Effector CD4-positive, alpha-beta T cell (primary cell): Measurements from ENCODE around the gene CYSRT1.
A peak's percentile ranks its signal among the peaks of the same experiment; 100 is the strongest.
"Not testable (repeated sequence)": the region's sequence is repeated elsewhere in the genome, so short reads cannot be mapped to it uniquely, and the experiment has no call there.

ENCODE experiments used
- DNase-seq: peaks from one replicate; pipeline ENCODE4 v3.0.0-alpha.2; 2020

CYSRT1 gene

DNA sequence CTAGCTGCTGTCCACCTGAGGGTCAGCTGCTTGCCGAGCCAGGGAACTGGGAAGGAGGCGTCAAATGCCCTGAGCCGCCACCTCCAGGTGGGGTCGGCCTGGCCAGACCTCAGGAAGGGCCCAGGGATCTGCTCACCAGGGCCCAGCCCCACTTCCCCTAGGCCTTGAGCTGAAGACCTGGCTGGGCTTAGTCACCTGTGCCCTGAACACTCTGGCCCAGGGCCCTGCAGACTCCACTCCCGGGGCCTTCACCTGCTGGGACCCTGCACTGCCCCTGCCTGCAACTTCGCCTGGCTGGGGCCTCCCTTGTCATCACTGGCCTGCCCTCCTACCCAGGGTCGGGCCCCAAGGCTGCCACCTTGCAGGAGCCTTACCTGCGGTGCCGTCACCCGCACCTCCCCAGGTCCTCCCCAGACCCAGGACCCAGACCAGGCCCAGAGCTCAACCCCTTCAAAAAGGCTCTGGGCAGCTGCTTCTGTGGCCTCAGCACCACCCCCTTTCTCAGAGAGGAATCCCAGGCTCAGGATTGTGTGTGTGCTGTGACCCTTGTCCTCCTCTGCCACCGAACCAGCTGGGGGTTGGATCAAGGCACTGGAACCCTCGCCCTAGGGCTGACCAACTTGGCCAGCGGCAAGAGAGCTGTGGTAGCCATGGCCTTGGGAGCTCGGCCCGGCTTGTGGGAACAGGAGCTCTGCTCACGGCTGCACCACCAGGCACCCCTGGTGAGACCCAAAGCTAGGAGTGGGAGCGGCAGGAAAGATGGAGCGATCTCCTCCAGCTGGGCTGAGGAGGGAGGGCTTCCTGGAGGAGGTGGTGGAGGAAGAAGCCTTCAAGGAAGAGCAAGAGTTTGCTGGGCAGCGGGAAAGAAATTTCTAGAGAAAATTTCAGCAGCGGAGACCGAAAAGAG, 29.0 kb downstream of the CYSRT1 start:
- DNase-seq, result no peak

DNA sequence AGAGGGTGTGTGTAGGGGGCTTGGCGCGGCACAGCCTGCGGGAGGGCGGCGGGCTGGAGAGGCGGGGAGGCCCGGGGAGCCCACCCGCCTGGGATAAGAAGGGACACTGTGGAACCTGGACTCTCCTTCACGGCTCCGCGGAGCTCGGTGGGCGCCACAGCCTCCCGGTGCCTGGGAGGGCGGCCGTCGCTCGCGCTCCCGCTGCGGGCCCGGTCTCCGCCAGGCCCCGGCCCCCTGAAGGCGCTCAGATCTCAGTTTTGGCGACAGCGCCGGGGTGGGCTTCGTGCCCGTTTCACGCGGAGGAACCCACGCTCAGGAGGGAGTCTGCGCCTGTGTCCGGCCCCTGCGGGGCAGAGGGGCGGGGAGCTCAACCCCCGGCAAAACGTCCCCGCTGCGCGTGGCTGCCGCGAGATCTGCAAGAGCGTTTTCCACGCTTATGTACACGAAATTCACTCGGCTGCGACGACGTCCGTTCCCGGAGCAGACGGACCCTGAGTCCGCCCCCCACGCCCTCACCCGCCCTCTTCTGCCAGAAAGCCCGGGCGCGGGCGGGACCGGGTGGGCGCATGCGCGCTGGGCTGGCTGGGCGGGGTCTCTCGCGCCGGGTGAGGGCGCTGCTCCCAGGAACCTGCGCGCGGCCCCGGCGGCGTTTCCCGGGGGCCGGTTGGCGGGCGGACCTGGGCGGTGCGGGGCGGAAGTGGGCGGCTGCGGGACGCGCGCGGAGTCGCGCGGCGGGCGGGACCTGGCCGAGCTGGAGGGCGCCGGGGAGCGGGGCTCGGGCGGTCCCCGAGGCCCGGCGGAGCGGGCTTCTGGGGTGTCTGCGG, 29.9 kb downstream of the CYSRT1 start, which contains the start of gene NELFB:
Gene NELFB, plus strand, starts transcription at position 704 of the 824 bp plus-strand sequence.
- peak; percentile 95 for DNase-seq

DNA sequence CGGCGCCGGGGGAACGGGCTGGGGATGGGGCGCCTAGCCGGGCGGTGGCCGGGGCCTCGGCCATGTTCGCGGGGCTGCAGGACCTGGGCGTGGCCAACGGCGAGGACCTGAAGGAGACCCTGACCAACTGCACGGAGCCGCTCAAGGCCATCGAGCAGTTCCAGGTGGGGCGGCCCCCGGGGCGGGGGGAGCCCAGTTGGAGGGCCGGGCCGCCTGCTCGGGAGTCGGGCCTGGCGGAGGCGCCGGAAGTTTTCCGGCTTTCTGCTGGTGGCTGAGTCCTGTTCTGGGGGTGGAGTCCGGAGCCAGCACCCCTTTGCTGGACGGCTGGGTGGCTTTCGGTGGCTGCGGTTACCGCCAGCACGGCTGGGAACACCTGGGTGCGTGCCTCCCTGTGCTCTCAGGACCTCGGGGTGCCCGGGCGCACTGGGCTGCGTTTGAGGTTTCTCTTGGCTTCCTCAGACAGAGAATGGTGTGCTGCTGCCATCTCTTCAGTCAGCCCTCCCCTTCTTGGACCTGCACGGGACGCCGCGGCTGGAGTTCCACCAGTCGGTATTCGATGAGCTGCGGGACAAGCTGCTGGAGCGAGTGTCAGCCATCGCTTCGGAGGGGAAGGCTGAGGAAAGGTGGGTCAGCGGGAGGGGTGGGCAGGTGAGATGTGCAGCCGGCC, 30.6 kb downstream of the CYSRT1 start:
- DNase-seq, result no peak

DNA sequence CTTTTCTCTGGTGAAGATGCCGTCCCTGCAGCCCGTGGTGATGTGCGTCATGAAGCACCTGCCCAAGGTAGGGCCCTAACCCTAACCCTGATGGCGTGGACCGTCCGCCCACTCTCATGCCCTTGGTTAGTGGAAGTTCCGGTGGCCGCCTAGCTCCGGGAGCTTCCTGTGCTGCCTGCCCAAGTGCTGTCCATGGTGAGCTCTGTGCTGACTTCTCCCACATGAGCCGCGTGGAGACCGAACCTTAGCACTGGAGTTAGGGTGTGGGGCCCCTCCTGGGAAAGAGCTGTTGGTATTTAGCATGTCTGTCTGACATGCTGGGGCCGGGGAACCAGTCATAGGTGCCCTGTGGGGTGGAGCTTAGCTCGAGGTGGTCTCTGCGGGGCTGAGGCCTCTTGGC, 31.4 kb downstream of the CYSRT1 start:
- no peak for DNase-seq

GRCh38 chr9:137256856-137257255, 31.9 kb downstream of the CYSRT1 start:
- DNase-seq, result no peak

- DNase-seq, result not testable (repeated sequence)
Measured at GRCh38 chr9:137262173-137262908, 37.4 kb downstream of the CYSRT1 start.

GRCh38 chr9:137262909-137263285, 37.9 kb downstream of the CYSRT1 start:
- DNase-seq, result no peak

DNA sequence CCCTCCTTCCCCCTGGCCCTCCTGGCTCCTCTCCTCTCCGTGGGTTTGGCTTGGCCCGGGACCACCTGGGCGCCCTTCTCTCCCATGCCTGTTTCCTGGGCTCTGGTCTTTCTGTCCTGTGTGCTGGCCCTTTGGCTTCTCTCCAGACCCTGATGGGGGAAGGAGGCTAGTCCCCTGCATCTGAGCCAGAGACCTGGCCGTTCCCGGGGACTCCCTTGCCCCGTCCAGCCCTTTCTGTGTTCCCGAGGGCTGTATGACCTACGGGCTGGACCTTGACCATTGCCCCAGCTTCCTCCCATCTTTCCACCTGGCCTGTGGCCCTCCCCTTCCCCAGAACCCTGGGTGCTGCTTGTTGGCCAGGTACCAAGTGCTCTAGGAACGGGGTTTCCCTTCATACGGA, 38.5 kb downstream of the CYSRT1 start:
- no peak for DNase-seq

- no peak for DNase-seq
Measured at GRCh38 chr9:137264067-137264466, 39.1 kb downstream of the CYSRT1 start.

DNA sequence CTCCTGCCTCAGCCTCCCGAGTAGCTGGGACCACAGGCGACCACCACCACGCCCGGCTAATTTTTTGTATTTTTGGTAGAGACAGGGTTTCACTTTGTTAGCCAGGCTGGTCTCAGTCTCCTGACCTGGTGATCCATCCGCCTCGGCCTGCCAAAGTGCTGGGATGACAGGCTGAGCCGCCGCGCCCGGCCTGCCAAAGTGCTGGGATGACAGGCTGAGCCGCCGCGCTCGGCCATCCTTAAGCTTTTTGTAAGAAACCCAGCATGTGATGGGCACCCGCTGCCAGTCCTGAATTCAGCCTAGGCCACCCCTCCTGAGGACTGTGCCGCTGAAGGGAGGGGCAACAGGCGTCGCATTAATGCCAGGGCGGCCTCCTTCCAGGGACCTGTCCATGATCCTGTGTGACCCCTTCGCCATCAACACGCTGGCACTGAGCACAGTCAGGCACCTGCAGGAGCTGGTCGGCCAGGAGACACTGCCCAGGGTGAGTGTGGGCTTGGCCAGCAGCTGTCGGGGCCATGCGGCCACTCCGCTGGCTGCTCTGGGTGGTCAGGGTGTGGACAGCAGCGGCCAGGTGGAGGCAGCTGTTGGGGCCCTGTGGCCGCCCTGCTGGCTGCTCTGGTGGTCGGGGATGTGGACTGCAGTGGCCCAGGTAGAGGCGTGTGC, 40.7 kb downstream of the CYSRT1 start:
- DNase-seq, result no peak

GRCh38 chr9:137266162-137266527, 41.2 kb downstream of the CYSRT1 start:
- DNase-seq, result no peak

- no peak for DNase-seq
Measured at GRCh38 chr9:137266585-137267453, 41.8 kb downstream of the CYSRT1 start.

GRCh38 chr9:137267933-137268355, 43.0 kb downstream of the CYSRT1 start:
- no peak for DNase-seq

GRCh38 chr9:137268538-137269201, 43.7 kb downstream of the CYSRT1 start:
- DNase-seq, result no peak

- no peak for DNase-seq
Measured at GRCh38 chr9:137269231-137269772, 44.3 kb downstream of the CYSRT1 start.

GRCh38 chr9:137270929-137271695, 46.1 kb downstream of the CYSRT1 start:
- DNase-seq, result no peak

DNA sequence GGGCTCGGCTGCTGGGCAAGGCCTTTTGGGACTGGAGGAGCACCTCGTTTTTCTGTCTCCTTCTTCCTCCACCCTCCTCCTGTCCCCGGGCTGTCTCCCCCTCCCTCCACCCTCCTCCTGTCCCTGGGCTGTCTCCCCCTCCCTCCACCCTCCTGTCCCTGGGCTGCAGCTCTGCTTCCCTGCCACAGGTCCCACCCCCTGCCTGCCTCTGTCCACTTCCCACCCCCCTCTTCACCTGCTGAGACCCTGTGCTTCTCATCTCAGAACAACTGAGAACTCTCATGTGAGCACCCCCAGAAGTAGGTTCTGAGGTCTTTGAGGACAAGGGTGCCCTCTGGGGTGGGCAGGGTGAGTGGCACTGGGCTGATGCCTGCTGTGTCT, 46.7 kb downstream of the CYSRT1 start:
- DNase-seq, result no peak

DNA sequence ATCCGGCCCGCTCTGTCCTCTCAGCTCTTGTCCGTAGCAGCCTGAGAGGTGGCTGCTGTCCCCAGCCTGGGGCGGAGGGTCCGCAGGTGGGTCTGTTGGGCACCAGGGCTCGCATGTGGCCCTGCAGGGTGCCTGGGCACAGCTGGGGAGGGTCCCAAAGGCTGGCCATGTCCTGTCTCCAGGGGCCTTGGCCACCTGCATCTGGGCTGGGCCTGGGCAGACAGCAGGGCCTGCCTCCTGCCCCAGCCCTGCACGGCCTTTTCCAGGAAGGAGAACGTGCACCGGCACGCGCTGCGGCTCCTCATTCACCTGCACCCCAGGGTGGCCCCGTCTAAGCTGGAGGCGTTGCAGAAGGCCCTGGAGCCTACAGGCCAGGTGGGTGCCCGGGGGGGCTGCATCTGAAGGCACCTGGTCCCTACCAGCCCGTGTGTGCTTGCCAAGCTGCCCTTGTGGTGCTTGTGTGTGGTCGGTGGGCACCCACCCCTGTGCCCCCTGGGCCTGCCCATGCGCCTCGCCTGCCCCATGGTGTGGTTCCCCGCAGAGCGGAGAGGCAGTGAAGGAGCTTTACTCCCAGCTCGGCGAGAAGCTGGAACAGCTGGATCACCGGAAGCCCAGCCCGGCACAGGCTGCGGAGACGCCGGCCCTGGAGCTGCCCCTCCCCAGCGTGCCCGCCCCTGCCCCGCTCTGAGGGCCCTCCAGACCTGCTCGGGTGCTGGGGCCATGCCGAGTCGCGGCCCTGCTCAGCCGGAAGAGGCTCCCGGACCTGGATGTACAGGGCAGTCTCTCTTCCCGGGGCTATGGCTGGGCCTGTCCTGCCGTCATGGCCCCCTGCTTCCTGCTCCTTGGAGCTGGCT, 47.5 kb downstream of the CYSRT1 start:
- DNase-seq, result no peak
